Kidney epithelial cell (primary cell): Measurements from ENCODE around the gene AOPEP. TPM values are rescaled to one million over a fixed set of nuclear protein-coding genes. Genes with fewer than 3 reads are reported as not detected.

Experiments
- DNase-seq: peaks from one replicate; pipeline ENCODE4 v3.0.0-alpha.2; 2010; ENCODE audit warnings: low read depth
- H3K27me3 ChIP-seq: 2 replicates; pipeline ENCODE4 v1.6.0; 2011; ENCODE audit warnings: low read length; ENCODE audit not compliant: control insufficient read depth, insufficient read depth
- H3K36me3 ChIP-seq: 2 replicates; pipeline ENCODE4 v1.5.1; 2011; ENCODE audit warnings: low read length; ENCODE audit not compliant: control insufficient read depth, insufficient read depth
- H3K4me3 ChIP-seq: 2 replicates; pipeline ENCODE4 v1.5.1; 2011; ENCODE audit warnings: low read depth, mild to moderate bottlenecking, control low read depth, low read length
- CTCF ChIP-seq: IDR thresholded peaks from 2 replicates; pipeline ENCODE4 v1.5.1; 2011; ENCODE audit warnings: mild to moderate bottlenecking, moderate library complexity, low read length, control low read depth, inconsistent platforms; ENCODE audit not compliant: insufficient read depth, poor library complexity, severe bottlenecking
- total RNA-seq: library from RNA; depleted of rRNA; stranded (reverse); fragments of >200 nt; gene quantifications from 2 replicates; pipeline ENCODE4 v1.2.3, GENCODE V29; 2015

Gene AOPEP
- total RNA-seq, 1 donor from 2014 or later, result 17.4 TPM

DNA sequence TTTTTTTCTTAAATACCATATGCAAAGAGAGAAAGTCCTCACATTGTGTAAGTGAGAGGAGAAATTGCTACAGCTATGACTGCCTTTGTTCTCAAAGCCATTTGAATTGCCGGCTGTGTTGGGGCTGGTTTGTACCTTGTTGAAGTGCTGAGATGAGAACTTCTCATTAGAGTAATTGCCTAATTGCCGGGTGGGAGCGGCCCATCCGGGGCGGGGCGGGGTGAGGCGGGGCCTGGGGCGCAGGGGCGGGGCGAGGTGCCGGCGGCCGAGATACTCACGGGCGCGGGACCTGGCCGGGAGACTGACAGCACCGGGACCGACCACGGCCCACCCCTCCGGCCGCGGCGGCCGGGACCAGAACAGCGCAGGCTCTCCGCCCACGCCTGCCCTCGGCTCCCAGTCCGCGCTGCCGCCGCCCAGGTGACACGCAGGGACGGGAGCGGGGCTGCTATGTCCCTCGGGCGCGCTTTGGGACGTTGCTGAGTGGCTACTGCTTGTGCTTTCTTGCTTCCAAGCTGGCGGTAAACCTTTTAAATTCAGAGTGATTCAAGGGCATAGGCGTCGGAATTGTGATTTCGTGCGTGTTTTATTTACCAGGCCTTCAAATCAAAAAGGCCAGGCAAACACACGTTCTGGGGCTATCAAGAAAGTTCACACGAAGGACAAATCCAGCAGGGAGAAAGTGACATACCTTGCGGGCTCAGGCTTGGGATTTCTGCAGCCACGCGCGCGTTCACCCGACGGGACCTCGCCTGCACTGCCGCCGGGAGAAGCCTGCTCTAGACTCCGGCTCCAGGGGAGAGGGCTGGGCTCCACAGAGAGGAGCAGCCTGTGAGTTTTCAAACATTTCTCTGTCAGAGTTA, 322.0 kb downstream of the AOPEP start:
- no peak for DNase-seq
- peaks cover 3% of the 10 kb centered on the region for H3K36me3 ChIP-seq
- H3K27me3 ChIP-seq, result no peaks in the 10 kb centered on the region
- H3K4me3 ChIP-seq, result peak overlapping the region; percentile 55
- TF ChIP-seq CTCF, result no peak

DNA sequence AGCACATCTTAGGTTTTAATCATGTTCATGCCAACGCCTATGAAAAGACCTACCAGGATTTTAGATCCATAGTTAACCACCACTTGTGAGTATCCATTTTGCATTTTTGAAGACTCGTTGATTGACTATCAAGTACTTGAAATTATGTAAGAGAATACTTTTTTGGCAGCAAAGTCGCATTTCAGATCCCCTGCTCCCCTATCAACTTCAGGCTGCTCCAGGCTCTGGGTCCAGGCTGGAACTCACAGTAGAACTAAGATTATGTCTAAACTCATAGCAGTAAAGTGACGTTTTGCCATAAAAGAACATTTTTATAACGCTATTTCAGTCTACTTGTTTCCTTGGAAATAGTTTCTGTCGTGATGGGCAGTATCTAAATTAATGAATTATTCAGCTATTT, 323.3 kb downstream of the AOPEP start:
- peak overlapping the region; percentile 55 for H3K4me3 ChIP-seq
- no peaks in the 10 kb centered on the region for H3K36me3 ChIP-seq
- TF ChIP-seq CTCF, result no peak
- DNase-seq, result no peak
- no peaks in the 10 kb centered on the region for H3K27me3 ChIP-seq

DNA sequence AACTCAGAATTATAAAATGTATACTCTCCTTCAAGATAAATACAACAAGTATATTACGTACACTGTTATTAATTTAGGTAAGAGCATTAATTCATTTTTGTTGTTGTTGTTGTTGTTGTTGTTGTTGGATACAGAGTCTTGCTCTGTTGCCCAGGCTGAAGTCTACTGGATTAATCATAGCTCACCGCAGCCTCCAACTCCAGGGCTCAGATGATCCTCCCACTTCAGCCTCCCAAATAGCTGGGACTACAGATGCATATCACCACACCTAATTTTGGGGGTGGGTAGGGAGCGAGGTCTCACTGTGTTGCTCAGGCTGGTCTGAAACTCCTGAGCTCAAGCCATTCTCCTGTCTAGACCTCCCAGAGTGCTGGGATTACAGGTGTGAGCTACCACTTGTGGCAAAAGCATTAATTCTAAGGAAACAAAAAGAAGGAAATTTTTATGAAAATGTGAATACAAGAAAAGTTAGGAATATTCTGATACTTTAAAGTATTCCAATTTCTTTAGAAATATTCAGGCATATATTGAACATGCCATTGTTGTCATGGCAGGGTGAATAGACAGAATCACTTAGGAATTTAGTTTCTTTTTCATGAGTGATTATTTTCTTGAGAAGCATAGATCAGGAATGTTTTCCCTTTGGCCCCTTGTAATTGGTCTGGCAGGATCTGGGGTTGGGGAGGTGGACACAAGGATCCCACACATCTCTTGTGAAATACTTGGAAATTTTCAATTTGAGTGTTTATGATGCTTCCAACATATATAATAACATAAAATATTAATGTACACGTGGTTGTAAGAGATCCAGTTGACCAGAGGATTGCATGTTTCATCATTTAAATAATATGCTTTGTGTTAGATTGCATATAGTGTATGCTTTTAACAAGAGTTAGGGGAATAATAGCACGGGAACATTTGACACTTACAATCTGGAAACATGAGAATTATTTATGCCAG, 327.4 kb downstream of the AOPEP start:
- H3K4me3 ChIP-seq, result no peak overlapping the region

DNA sequence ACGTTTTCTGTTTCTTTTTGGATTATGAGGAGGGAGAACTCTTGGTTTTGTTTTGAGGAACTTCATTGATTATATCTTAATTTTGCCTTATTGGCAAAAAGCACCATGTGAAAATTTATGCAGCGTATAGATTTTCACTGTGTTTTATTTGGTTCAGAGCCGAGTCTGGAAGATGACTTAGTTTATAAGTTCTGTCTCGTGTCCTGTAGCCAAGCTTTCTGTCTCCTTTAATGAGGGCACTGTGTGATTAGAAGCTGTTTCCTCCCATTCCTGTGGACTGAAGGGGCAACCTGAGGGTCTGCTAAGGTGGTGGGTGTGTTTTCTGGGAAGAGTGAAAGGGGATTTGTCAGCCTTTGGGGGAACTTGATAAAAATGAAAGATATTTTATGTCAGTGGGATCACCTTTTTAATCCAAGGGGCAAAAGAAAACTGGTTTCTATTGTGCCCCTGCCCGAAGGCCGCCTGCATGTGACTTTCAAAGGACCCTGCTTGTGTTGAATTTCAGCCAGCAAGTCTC, 328.9 kb downstream of the AOPEP start:
- no peak for TF ChIP-seq CTCF
- DNase-seq, result no peak
- H3K4me3 ChIP-seq, result no peak overlapping the region

More for the DNA sequence above, 327.4 kb downstream of the AOPEP start:
- no peaks in the 10 kb centered on the region for H3K27me3 ChIP-seq
- TF ChIP-seq CTCF, result no peak
- DNase-seq, result no peak
- peaks cover 1% of the 10 kb centered on the region for H3K36me3 ChIP-seq

GRCh38 chr9:95055851-95056551, 329.5 kb downstream of the AOPEP start:
- H3K4me3 ChIP-seq, result no peak overlapping the region
- H3K36me3 ChIP-seq, result peaks cover 1% of the 10 kb centered on the region
- no peak for TF ChIP-seq CTCF
- no peaks in the 10 kb centered on the region for H3K27me3 ChIP-seq
- no peak for DNase-seq

More for the DNA sequence above, 328.9 kb downstream of the AOPEP start:
- peaks cover 1% of the 10 kb centered on the region for H3K36me3 ChIP-seq
- H3K27me3 ChIP-seq, result no peaks in the 10 kb centered on the region
